SK-N-MC (cell line): ENCODE data around the gene CEP55.

Experiments
- DNase-seq: peaks from one replicate; pipeline ENCODE4 v3.0.0-alpha.2; 2011; ENCODE audit warnings: low read depth, low spot score
- H3K27ac ChIP-seq: fragments of 200-600 bp; sonication (generic); 2 replicates; pipeline ENCODE4 v1.5.1; 2016; ENCODE audit warnings: mixed run types
- H3K36me3 ChIP-seq: fragments of 200-600 bp; sonication (generic); 2 replicates; pipeline ENCODE4 v1.6.1; 2017; ENCODE audit warnings: antibody characterized with exemption, low read length, mixed read lengths; ENCODE audit not compliant: insufficient read depth
- H3K4me3 ChIP-seq: fragments of 200-600 bp; sonication (generic); 2 replicates; pipeline ENCODE4 v1.5.1; 2016
- H3K9ac ChIP-seq: fragments of 200-600 bp; sonication (generic); 2 replicates; pipeline ENCODE4 v1.8.0; 2017; ENCODE audit warnings: mixed run types, mixed read lengths; ENCODE audit not compliant: insufficient read length
- H3K9me3 ChIP-seq: fragments of 200-600 bp; sonication (generic); 2 replicates; pipeline ENCODE4 v1.6.1; 2017; ENCODE audit warnings: low read depth, mild to moderate bottlenecking, antibody characterized with exemption, low read length, moderate library complexity, mixed read lengths
- EZH2 ChIP-seq: fragments of 200-600 bp; sonication (generic); IDR thresholded peaks from one replicate; pipeline ENCODE4 v1.6.1; 2017; ENCODE audit warnings: antibody characterized with exemption
- FOXP2 ChIP-seq: optimal IDR thresholded peaks from 2 replicates; pipeline ENCODE3; 2011; ENCODE audit warnings: mild to moderate bottlenecking, moderate library complexity; ENCODE audit not compliant: insufficient read depth; ENCODE audit errors: extremely low read length, control extremely low read depth
- POLR2AphosphoS5 ChIP-seq: IDR thresholded peaks from 2 replicates; pipeline ENCODE4 v1.6.1; 2012; ENCODE audit warnings: mild to moderate bottlenecking, low read depth, low read length, borderline replicate concordance

The CEP55 gene

GRCh38 chr10:93560541-93560940 lies 64.1 kb downstream of the CEP55 start:
- H3K9ac ChIP-seq: no peak overlapping the region
- no peaks in the 10 kb centered on the region for H3K36me3 ChIP-seq
- no peak overlapping the region for H3K4me3 ChIP-seq
- TF ChIP-seq POLR2AphosphoS5 (no peak), FOXP2 (no peak), EZH2 (no peak)
- no peaks in the 10 kb centered on the region for H3K9me3 ChIP-seq
- no peak overlapping the region for H3K27ac ChIP-seq
- no peak for DNase-seq

- Histone ChIP-seq H3K9ac (no peak overlapping the region), H3K27ac (no peak overlapping the region), H3K9me3 (no peaks in the 10 kb centered on the region), H3K36me3 (no peaks in the 10 kb centered on the region), H3K4me3 (no peak overlapping the region)
- no peak for DNase-seq
- no peak for TF ChIP-seq POLR2AphosphoS5
- no peak for TF ChIP-seq FOXP2
- no peak for TF ChIP-seq EZH2
Measured at GRCh38 chr10:93565446-93565845, 69.0 kb downstream of the CEP55 start.

GRCh38 chr10:93566435-93567276 lies 70.2 kb downstream of the CEP55 start, which contains the start of gene FFAR4:
FFAR4 (plus strand) TSS chr10:93566665; CDS start chr10:93566721, 56 bp downstream.
- H3K36me3 ChIP-seq: no peaks in the 10 kb centered on the region
- DNase-seq: no peak
- H3K9ac ChIP-seq: no peak within 1 kb of the TSS
- no peak within 1 kb of the TSS for H3K4me3 ChIP-seq
- TF ChIP-seq EZH2 (no peak), FOXP2 (no peak), POLR2AphosphoS5 (no peak)
- H3K9me3 ChIP-seq: no peaks in the 10 kb centered on the region
- H3K27ac ChIP-seq: no peak within 1 kb of the TSS

GRCh38 chr10:93567277-93568104 lies 71.1 kb downstream of the CEP55 start:
- H3K4me3 ChIP-seq: no peak overlapping the region
- no peak overlapping the region for H3K9ac ChIP-seq
- no peak for DNase-seq
- no peak for TF ChIP-seq FOXP2
- TF ChIP-seq POLR2AphosphoS5: no peak
- TF ChIP-seq EZH2: no peak
- H3K36me3 ChIP-seq: no peaks in the 10 kb centered on the region
- no peak overlapping the region for H3K27ac ChIP-seq
- H3K9me3 ChIP-seq: no peaks in the 10 kb centered on the region

GRCh38 chr10:93568105-93568390 lies 71.6 kb downstream of the CEP55 start:
- Histone ChIP-seq H3K9me3 (no peaks in the 10 kb centered on the region), H3K36me3 (no peaks in the 10 kb centered on the region), H3K27ac (no peak overlapping the region), H3K9ac (no peak overlapping the region), H3K4me3 (no peak overlapping the region)
- no peak for DNase-seq
- TF ChIP-seq FOXP2 (no peak), EZH2 (no peak), POLR2AphosphoS5 (no peak)

GRCh38 chr10:93570383-93570782 lies 74.0 kb downstream of the CEP55 start:
- no peak for DNase-seq
- Histone ChIP-seq H3K36me3 (no peaks in the 10 kb centered on the region), H3K4me3 (no peak overlapping the region), H3K27ac (no peak overlapping the region), H3K9me3 (no peaks in the 10 kb centered on the region), H3K9ac (no peak overlapping the region)
- no peak for TF ChIP-seq EZH2
- TF ChIP-seq POLR2AphosphoS5: no peak
- TF ChIP-seq FOXP2: no peak

GRCh38 chr10:93572606-93573005 lies 76.2 kb downstream of the CEP55 start:
- DNase-seq: no peak
- H3K9ac ChIP-seq: no peak overlapping the region
- H3K27ac ChIP-seq: no peak overlapping the region
- no peaks in the 10 kb centered on the region for H3K9me3 ChIP-seq
- no peak overlapping the region for H3K4me3 ChIP-seq
- H3K36me3 ChIP-seq: no peaks in the 10 kb centered on the region
- TF ChIP-seq POLR2AphosphoS5 (no peak), EZH2 (no peak), FOXP2 (no peak)
